Transverse colon (tissue), 4 donors: ENCODE results near the gene DDX20. TPM values are rescaled to one million over a fixed set of nuclear protein-coding genes. Genes with fewer than 3 reads are reported as not detected.
A peak's percentile ranks its signal among the peaks of the same experiment; 100 is the strongest.
"Not testable (repeated sequence)": the region's sequence is repeated elsewhere in the genome, so short reads cannot be mapped to it uniquely, and the experiment has no call there.

Experiments used
- DNase-seq: peaks from one replicate; pipeline ENCODE4 v3.0.0-alpha.2; 2019
- H3K27ac ChIP-seq, 4 donors: fragments of 200-600 bp; sonication (generic); 2 replicates each; pipeline ENCODE4 v1.5.1; 2016 to 2018; ENCODE audit warnings: inconsistent platforms in 4 of 4
- H3K27me3 ChIP-seq: fragments of 200-600 bp; sonication (generic); 2 replicates; pipeline ENCODE4 v1.5.1; 2017; ENCODE audit warnings: inconsistent platforms
- H3K36me3 ChIP-seq, 4 donors: fragments of 200-600 bp; sonication (generic); 2 replicates each; pipeline ENCODE4 v1.5.1; 2017 to 2019; ENCODE audit warnings: inconsistent platforms in 4 of 4
- H3K4me1 ChIP-seq, 4 donors: fragments of 200-600 bp; sonication (generic); 2 replicates each; pipeline ENCODE4 v1.5.1; 2017 to 2020; ENCODE audit warnings: inconsistent platforms in 4 of 4
- H3K4me3 ChIP-seq, 4 donors: fragments of 200-600 bp; sonication (generic); 1 replicate in 1 of 4; 2 replicates in 3 of 4; pipeline versions ENCODE4 v1.5.1 to v1.6.1; 2017 to 2019; ENCODE audit warnings: inconsistent platforms in 4 of 4
- H3K9me3 ChIP-seq, 2 donors: fragments of 200-600 bp; sonication (generic); 2 replicates each; pipeline ENCODE4 v1.5.1; 2017 to 2019; ENCODE audit warnings: inconsistent platforms in 2 of 2
- CTCF ChIP-seq, 5 experiments: fragments of 200-600 bp in 3 of 5; fragments of 450-650 bp in 2 of 5; sonication (generic) in 3 of 5; IDR thresholded peaks; 1 replicate in 2 of 5; 2 replicates in 3 of 5; pipeline ENCODE4 v1.5.1; 2016 to 2017; ENCODE audit warnings: antibody characterized with exemption in 5 of 5, inconsistent platforms in 3 of 5, mild to moderate bottlenecking in 2 of 5, moderate library complexity in 1 of 5
- EP300 ChIP-seq: sonication (generic); formaldehyde crosslinking; IDR thresholded peaks from one replicate; pipeline ENCODE4 v1.6.1; 2017; ENCODE audit warnings: antibody characterized with exemption, low read depth
- POLR2A ChIP-seq: fragments of 450-650 bp; IDR thresholded peaks from one replicate; pipeline ENCODE4 v1.6.1; 2016; ENCODE audit warnings: antibody characterized with exemption, mild to moderate bottlenecking, moderate library complexity
- POLR2AphosphoS5 ChIP-seq, 3 donors: sonication (generic); formaldehyde crosslinking; IDR thresholded peaks; one replicate each; pipeline ENCODE4 v1.6.1; 2016; ENCODE audit warnings: antibody characterized with exemption in 3 of 3
- WGBS, 2 donors: methylation state at CpG; one replicate each; pipeline ENCODE4 v1.1.5; 2018; ENCODE audit warnings: low coverage in 1 of 2; 5-methylcytosine and 5-hydroxymethylcytosine counted together
- in situ Hi-C, 4 donors: fragments of 200-750 bp; cut with MboI; loops; one replicate each; pipeline versions ENCODE4 v1.15.0 to v1.15.1; 2017; ENCODE audit warnings: low sequenced_read_pairs in 3 of 4, low pct_ligation_motif_present in 1 of 4, low pct_unique_long_range_greater_than_20kb in 1 of 4
- intact Hi-C: fragments of 100-400 bp; cut with DNase I; formaldehyde crosslinking; loops from one replicate; pipeline ENCODE4 v1.15.1; 2023; ENCODE audit warnings: low total_unique reads
- total RNA-seq, 4 donors: library from RNA; depleted of rRNA; stranded (reverse); fragments of >200 nt; gene quantifications; one replicate each; pipeline ENCODE4 v1.1.0, GENCODE V29; 2016

Gene DDX20
- total RNA-seq, 4 donors from 2014 or later: 7.1 to 17.1 (median 12.2) TPM

- Histone ChIP-seq H3K9me3 (no peaks in the 10 kb centered on the region), H3K4me3 (peak overlapping the region; percentile 47 to 73 (median 58)), H3K4me1 (peaks cover 9 to 36% (median 27%) of the 10 kb centered on the region in 4 donors), H3K27me3 (peaks cover 23% of the 10 kb centered on the region), H3K36me3 (no peaks in the 10 kb centered on the region), H3K27ac (peak overlapping the region; percentile 90 to 95 (median 94))
- peak; percentile 69 for DNase-seq
- in situ Hi-C loops: loop anchor here in 1 of 4 donors (25.0 kb wide), 1 partner anchor 253 kb away; no protein-coding TSS in a partner anchor
- intact Hi-C loops: no loop called here
- no peak for TF ChIP-seq EP300
- no peak for TF ChIP-seq CTCF (IDR thresholded peaks at IDR 0.05)
- TF ChIP-seq POLR2AphosphoS5 (IDR thresholded peaks at IDR 0.05): peak in 1 of 3 donors; percentile 13
- WGBS, 2 donors: 0 to 1% methylated on average over 13 to 60 of the region's 63 CpGs
Measured at GRCh38 chr1:111739925-111740765, 15.6 kb upstream of the DDX20 start.

GRCh38 chr1:111742292-111742691 is 13.4 kb upstream of the DDX20 start:
- intact Hi-C loops, H3K36me3 ChIP-seq, H3K9me3 ChIP-seq, H3K27ac ChIP-seq, H3K4me3 ChIP-seq, DNase-seq: not testable (repeated sequence)
- WGBS, 2 donors: 96% methylated on average over 14 of the region's 14 CpGs; no CpG with 5 or more reads in 1 of the 2 donors
- Histone ChIP-seq H3K4me1 (peaks cover 8 to 31% (median 25%) of the 10 kb centered on the region in 4 donors), H3K27me3 (peaks cover 23% of the 10 kb centered on the region)
- in situ Hi-C loops: loop anchor here in 1 of 4 donors (25.0 kb wide), 1 partner anchor 255 kb away; no protein-coding TSS in a partner anchor

- intact Hi-C loops (no loop called here), in situ Hi-C loops (loop anchor here in 1 of 4 donors (25.0 kb wide), 1 partner anchor 256 kb away; no protein-coding TSS in a partner anchor)
- Histone ChIP-seq H3K36me3 (no peaks in the 10 kb centered on the region), H3K4me3 (no peak overlapping the region), H3K4me1 (peaks cover under 1 to 25% (median 18%) of the 10 kb centered on the region in 4 donors), H3K27ac (no peak overlapping the region), H3K9me3 (no peaks in the 10 kb centered on the region), H3K27me3 (peaks cover 18% of the 10 kb centered on the region)
- no peak for DNase-seq
- 67 to 83% methylated on average over 1 to 5 of the region's 5 CpGs for WGBS, 2 donors
- TF ChIP-seq EP300: no peak
- TF ChIP-seq POLR2AphosphoS5 (IDR thresholded peaks at IDR 0.05): no peak
- no peak for TF ChIP-seq CTCF (IDR thresholded peaks at IDR 0.05)
Measured at GRCh38 chr1:111742938-111743549, 12.7 kb upstream of the DDX20 start.

GRCh38 chr1:111743679-111744101 is 12.0 kb upstream of the DDX20 start:
- peaks cover 0 to 19% (median 11%) of the 10 kb centered on the region in 4 donors for H3K4me1 ChIP-seq
- intact Hi-C loops: no loop called here
- H3K27ac ChIP-seq: no peak overlapping the region
- in situ Hi-C loops: loop anchor here in 1 of 4 donors (25.0 kb wide), 1 partner anchor 256 kb away; no protein-coding TSS in a partner anchor
- DNase-seq: no peak
- no peak overlapping the region for H3K4me3 ChIP-seq
- TF ChIP-seq POLR2AphosphoS5 (IDR thresholded peaks at IDR 0.05): no peak
- TF ChIP-seq EP300: no peak
- no peak for TF ChIP-seq POLR2A
- TF ChIP-seq CTCF (IDR thresholded peaks at IDR 0.05): no peak
- no peaks in the 10 kb centered on the region for H3K9me3 ChIP-seq
- WGBS, 2 donors: 83 to 85% methylated on average over 1 to 3 of the region's 3 CpGs
- H3K27me3 ChIP-seq: peaks cover 18% of the 10 kb centered on the region
- H3K36me3 ChIP-seq: no peaks in the 10 kb centered on the region
